Measurements from ENCODE around the gene SOX18.

SOX18 gene

GRCh38 chr20:64037199-64037497 is 12.3 kb downstream of the SOX18 start:
- no peak for DNase-seq

GRCh38 chr20:64036346-64037198 is 12.9 kb downstream of the SOX18 start:
- DNase-seq: no peak

- no peak for DNase-seq
Measured at GRCh38 chr20:64035933-64036345, 13.5 kb downstream of the SOX18 start, which contains the start of gene C20orf204. TSS of gene C20orf204 (plus strand) at chr20:64036182. CDS start at chr20:64036324, 142 bp downstream.

- no peak for DNase-seq
Measured at GRCh38 chr20:64035066-64035932, 14.1 kb downstream of the SOX18 start.

GRCh38 chr20:64033981-64034493 is 15.4 kb downstream of the SOX18 start:
- no peak for DNase-seq

GRCh38 chr20:64032706-64033624 is 16.5 kb downstream of the SOX18 start:
- no peak for DNase-seq

- no peak for DNase-seq
Measured at GRCh38 chr20:64031822-64032314, 17.6 kb downstream of the SOX18 start.

- DNase-seq: no peak
Measured at GRCh38 chr20:64030371-64031134, 18.9 kb downstream of the SOX18 start.

- no peak for DNase-seq
Measured at GRCh38 chr20:64029293-64030117, 19.9 kb downstream of the SOX18 start.

GRCh38 chr20:64027981-64028685 is 21.3 kb downstream of the SOX18 start:
- DNase-seq: no peak

- no peak for DNase-seq
Measured at GRCh38 chr20:64025826-64026412, 23.5 kb downstream of the SOX18 start.

GRCh38 chr20:64025101-64025825 is 24.2 kb downstream of the SOX18 start:
- DNase-seq: no peak

GRCh38 chr20:64024141-64024990 is 25.1 kb downstream of the SOX18 start:
- DNase-seq: no peak

GRCh38 chr20:64023361-64024140 is 25.9 kb downstream of the SOX18 start:
- no peak for DNase-seq

GRCh38 chr20:64022671-64023360 is 26.6 kb downstream of the SOX18 start:
- no peak for DNase-seq

Measured in GF-D8 (cell line).